K562 (cell line): ENCODE data around the gene VDR. TPM values are rescaled to one million over a fixed set of nuclear protein-coding genes. Genes with fewer than 3 reads are reported as not detected.

ENCODE experiments used
- ATAC-seq: fragments of 200-7000 bp; cut with Tn5 transposase; 3 replicates; pipeline ENCODE4 v1.9.1; 2020; ENCODE audit warnings: moderate library complexity
- BruUV-seq: library from RNA; stranded (reverse); fragments of 400-500 nt; replicated peaks from 2 replicates; lab custom pipeline; 2021; lab: Mats Ljungman, UMichigan
- CTCF ChIA-PET: fragments of 300-600 bp; formaldehyde crosslinking; extraction: SDS; loops from one replicate; lab custom pipeline; 2021; ENCODE audit warnings: low intra/inter-chr PET ratio; lab: Yijun Ruan, JAX
- POLR2A ChIA-PET: fragments of 300-600, 350-650 bp; sonication (Branson Sonifier 250); formaldehyde crosslinking; extraction: SDS; loops from one replicate; lab custom pipeline; 2021; ENCODE audit warnings: antibody characterized with exemption, inconsistent platforms; lab: Yijun Ruan, JAX
- DNase-seq, 4 experiments: peaks; one replicate each; pipeline versions ENCODE4 v3.0.0 to v3.0.0-alpha.2; 2011 to 2018; ENCODE audit warnings: low spot score in 3 of 4, mixed read lengths in 3 of 4; ENCODE audit errors: extremely low read depth in 1 of 4
- FAIRE-seq: peaks from 2 replicates; lab custom pipeline; 2011; peaks lifted over from hg19 to GRCh38; lab: Jason Lieb, UNC
- H2AFZ ChIP-seq: 2 replicates; pipeline ENCODE4 v1.6.0; 2011; ENCODE audit warnings: low read depth, low read length, control low read depth, inconsistent platforms
- H3K27ac ChIP-seq: fragments of 200-600 bp; 3 replicates; pipeline ENCODE4 v1.8.0; 2011; ENCODE audit warnings: low read depth, mild to moderate bottlenecking, control low read depth, inconsistent platforms, low read length, moderate library complexity, mixed read lengths; ENCODE audit errors: extremely low read depth
- H3K27me3 ChIP-seq, 2 experiments: fragments of 300-600 bp in 1 of 2; 2 replicates in 1 of 2; 3 replicates in 1 of 2; pipeline versions ENCODE4 v1.6.0 to v1.8.0; 2011; ENCODE audit warnings: inconsistent platforms in 2 of 2, low read length in 2 of 2, mild to moderate bottlenecking in 1 of 2, mixed read lengths in 1 of 2, moderate library complexity in 1 of 2; ENCODE audit not compliant: control insufficient read depth in 2 of 2, insufficient read depth in 2 of 2
- H3K36me3 ChIP-seq: fragments of 300-600 bp; 3 replicates; pipeline ENCODE4 v1.8.0; 2011; ENCODE audit warnings: mild to moderate bottlenecking, low read length, inconsistent platforms; ENCODE audit not compliant: control insufficient read depth, insufficient read depth
- H3K4me1 ChIP-seq, 2 experiments: fragments of 200-600 bp in 1 of 2; replicated peaks in 1 of 2; 2 replicates in 1 of 2; 3 replicates in 1 of 2; pipeline versions ENCODE4 v1.5.1 to v1.8.0; 2011; ENCODE audit warnings: inconsistent platforms in 2 of 2, low read length in 2 of 2, mild to moderate bottlenecking in 1 of 2, mixed read lengths in 1 of 2, moderate library complexity in 1 of 2; ENCODE audit not compliant: control insufficient read depth in 2 of 2, insufficient read depth in 2 of 2
- H3K4me2 ChIP-seq: 2 replicates; pipeline ENCODE4 v1.6.1; 2011; ENCODE audit warnings: low read length, control low read depth, inconsistent platforms, mixed read lengths; ENCODE audit not compliant: insufficient read depth
- H3K4me3 ChIP-seq: fragments of 200-600 bp; sonication (generic), shearing (Covaris generic); 2 replicates; pipeline ENCODE4 v1.5.1; 2016; ENCODE audit warnings: control low read depth, inconsistent platforms
- H3K79me2 ChIP-seq: fragments of 200-600 bp; 3 replicates; pipeline ENCODE4 v1.8.0; 2011; ENCODE audit warnings: low read length, inconsistent platforms; ENCODE audit not compliant: control insufficient read depth, insufficient read depth
- H3K9ac ChIP-seq, 2 experiments: 2 replicates each; pipeline versions ENCODE4 v1.6.0 to v1.6.1; 2011; ENCODE audit warnings: low read depth in 2 of 2, low read length in 2 of 2, control low read depth in 1 of 2, inconsistent platforms in 1 of 2, mild to moderate bottlenecking in 1 of 2, mixed read lengths in 1 of 2; ENCODE audit not compliant: insufficient read depth in 1 of 2
- H3K9me1 ChIP-seq: one replicate; pipeline ENCODE4 v1.6.0; 2011; ENCODE audit warnings: inconsistent platforms, mild to moderate bottlenecking, low read length, moderate library complexity; ENCODE audit not compliant: control insufficient read depth, insufficient read depth
- H3K9me3 ChIP-seq: replicated peaks from 2 replicates; pipeline ENCODE4 v1.5.1; 2011; ENCODE audit warnings: low read depth, low read length, inconsistent platforms; ENCODE audit not compliant: control insufficient read depth, insufficient read depth
- H4K20me1 ChIP-seq: replicated peaks from 2 replicates; pipeline ENCODE4 v1.6.1; 2011; ENCODE audit warnings: low read length, inconsistent platforms, mixed read lengths; ENCODE audit not compliant: control insufficient read depth, insufficient read depth
- BCL6 ChIP-seq: fragments of 250-450 bp; sonication (Bioruptor Pico); IDR thresholded peaks from 2 replicates; pipeline ENCODE4 v1.4.0; 2020
- FOXA3 ChIP-seq, 2 experiments: fragments of 450-650 bp in 1 of 2; sonication (generic) in 1 of 2; formaldehyde crosslinking; IDR thresholded peaks in 1 of 2; conservative IDR thresholded peaks in 1 of 2; 2 replicates each; pipeline versions ENCODE4 v1.4.0 to v1.8.0; 2020 to 2022; ENCODE audit warnings: mild to moderate bottlenecking in 2 of 2, missing genetic modification reagents in 1 of 2
- HMBOX1 ChIP-seq: sonication (generic); IDR thresholded peaks from 2 replicates; pipeline ENCODE4 v1.6.1; 2016
- IRF9 ChIP-seq: fragments of 450-650 bp; IDR thresholded peaks from 2 replicates; pipeline ENCODE4 v1.6.1; 2016; ENCODE audit warnings: missing biosample characterization, missing genetic modification characterization
- RBM14 ChIP-seq: fragments of 200-400 bp; formaldehyde crosslinking; IDR thresholded peaks from 2 replicates; pipeline ENCODE4 v1.6.1; 2018; ENCODE audit warnings: low read depth, mild to moderate bottlenecking, low read length, moderate library complexity, borderline replicate concordance; ENCODE audit not compliant: insufficient read depth
- RBM25 ChIP-seq: fragments of 200-400 bp; formaldehyde crosslinking; IDR thresholded peaks from 2 replicates; pipeline ENCODE4 v1.6.1; 2018; ENCODE audit warnings: low read length, low read depth, moderate library complexity; ENCODE audit not compliant: severe bottlenecking
- ZFP1 ChIP-seq: fragments of 450-650 bp; formaldehyde crosslinking; IDR thresholded peaks from 2 replicates; pipeline ENCODE4 v1.4.0; 2020; ENCODE audit warnings: mild to moderate bottlenecking, mixed read lengths
- ZNF431 ChIP-seq: sonication (generic); formaldehyde crosslinking; IDR thresholded peaks from 2 replicates; pipeline ENCODE4 v1.8.0; 2022; ENCODE audit warnings: mild to moderate bottlenecking, missing genetic modification reagents
- ZNF717 ChIP-seq: fragments of 250-450 bp; sonication (Bioruptor Pico); IDR thresholded peaks from 2 replicates; pipeline ENCODE4 v1.5.0; 2021
- WGBS: fragments of 100-300 bp; shearing (Covaris generic); methylation state at CpG from one replicate; pipeline ENCODE4 v1.1.6; 2016; ENCODE audit warnings: low coverage, mixed read lengths; ENCODE audit not compliant: insufficient coverage; ENCODE audit errors: missing lambda C conversion rate; 5-methylcytosine and 5-hydroxymethylcytosine counted together
- in situ Hi-C: fragments of 300-500 bp; cut with MboI; formaldehyde crosslinking; loops from 4 replicates; pipeline ENCODE4 v1.15.0; 2018; ENCODE audit warnings: inconsistent platforms, mixed read lengths
- intact Hi-C: fragments of 100-400 bp; cut with micrococcal nuclease; formaldehyde crosslinking; loops from 2 replicates; pipeline ENCODE4 v1.14.2; 2022
- polyA plus RNA-seq, 8 experiments: library from polyadenylated mRNA; depleted of rRNA in 4 of 8; stranded (reverse) in 5 of 8; unstranded in 3 of 8; fragments of >200 nt; fragmentation: Nextera tagmentation in 2 of 8; fragmentation: Illumina TruSeq in 1 of 8; extraction: Ambion mirVana in 2 of 8; extraction: Trizol in 1 of 8; gene quantifications; 2 replicates each; pipeline versions ENCODE4 v1.2.1 to v1.2.3, GENCODE V29; 2011 to 2014; ENCODE audit warnings: inconsistent platforms in 1 of 8, missing spikeins in 1 of 8
- total RNA-seq, 7 experiments: library from RNA; depleted of rRNA in 6 of 7; stranded (reverse); fragments of >200 nt in 6 of 7; fragmentation: Illumina TruSeq in 2 of 7; extraction: Trizol in 2 of 7; gene quantifications; 2 replicates each; pipeline versions ENCODE4 v1.2.1 to v1.2.3, GENCODE V29; 2011 to 2021; ENCODE audit warnings: low replicate concordance in 1 of 7
- TF ChIP-seq, protein P1 (sequence below): IDR thresholded peaks from 2 replicates; pipeline ENCODE4 v1.6.1; 2016; ENCODE audit warnings: missing genetic modification characterization, missing compliant biosample characterization
- TF ChIP-seq, protein P2 (sequence below), 3 experiments: fragments of 200-800 bp in 1 of 3; sonication (Bioruptor generic) in 1 of 3; sonication (generic) in 1 of 3; formaldehyde crosslinking in 1 of 3; IDR thresholded peaks; 2 replicates each; pipeline versions ENCODE4 v1.6.1 to v1.8.0; 2016 to 2022; ENCODE audit warnings: mild to moderate bottlenecking in 2 of 3, missing compliant biosample characterization in 2 of 3, missing genetic modification characterization in 2 of 3, missing genetic modification reagents in 1 of 3
- TF ChIP-seq, protein P3 (sequence below): sonication (generic); formaldehyde crosslinking; IDR thresholded peaks from 2 replicates; pipeline ENCODE4 v1.8.0; 2022; ENCODE audit warnings: mild to moderate bottlenecking, low read depth, missing genetic modification reagents

VDR gene
- total and polyA plus RNA-seq, 9 of the 15 experiments (the other 6 are each of a cell fraction or from before 2014, with no cell fraction given) = 0.61 to 4.8 (median 2.0) TPM

GRCh38 chr12:47823422-47824086, 81.2 kb downstream of the VDR start (continued):
- TF ChIP-seq, protein P1, sequence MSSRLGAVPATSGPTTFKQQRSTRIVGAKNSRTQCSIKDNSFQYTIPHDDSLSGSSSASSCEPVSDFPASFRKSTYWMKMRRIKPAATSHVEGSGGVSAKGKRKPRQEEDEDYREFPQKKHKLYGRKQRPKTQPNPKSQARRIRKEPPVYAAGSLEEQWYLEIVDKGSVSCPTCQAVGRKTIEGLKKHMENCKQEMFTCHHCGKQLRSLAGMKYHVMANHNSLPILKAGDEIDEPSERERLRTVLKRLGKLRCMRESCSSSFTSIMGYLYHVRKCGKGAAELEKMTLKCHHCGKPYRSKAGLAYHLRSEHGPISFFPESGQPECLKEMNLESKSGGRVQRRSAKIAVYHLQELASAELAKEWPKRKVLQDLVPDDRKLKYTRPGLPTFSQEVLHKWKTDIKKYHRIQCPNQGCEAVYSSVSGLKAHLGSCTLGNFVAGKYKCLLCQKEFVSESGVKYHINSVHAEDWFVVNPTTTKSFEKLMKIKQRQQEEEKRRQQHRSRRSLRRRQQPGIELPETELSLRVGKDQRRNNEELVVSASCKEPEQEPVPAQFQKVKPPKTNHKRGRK (tag) = peak; percentile 87

DNA sequence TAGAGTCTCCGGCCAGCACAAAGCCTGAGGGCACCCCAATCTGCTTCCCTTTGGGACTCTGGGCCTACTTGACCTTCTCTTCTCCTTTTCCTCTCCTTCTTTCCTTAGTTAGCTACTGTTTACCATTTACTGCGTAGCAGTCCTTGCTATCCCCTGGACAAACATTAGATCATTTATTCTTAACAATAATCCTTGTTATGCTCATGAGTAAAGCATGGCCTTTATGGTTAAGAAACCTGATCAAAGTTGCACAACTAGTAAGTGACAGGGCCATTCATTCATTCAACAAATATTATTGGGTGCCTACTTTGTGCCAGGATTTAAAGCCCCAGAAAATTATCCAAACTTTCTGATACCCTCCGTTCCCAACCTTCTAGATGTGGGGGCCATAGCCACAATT, 81.9 kb downstream of the VDR start:
- DNase-seq (no peak), FAIRE-seq (no peak), ATAC-seq (no peak)
- 77% methylated on average over 3 of the region's 3 CpGs for WGBS
- Histone ChIP-seq H3K9ac (no peak overlapping the region), H4K20me1 (no peaks in the 10 kb centered on the region), H3K79me2 (peaks cover 27% of the 10 kb centered on the region), H3K4me1 (peaks cover 29 to 36% of the 10 kb centered on the region in 2 experiments), H3K9me3 (no peaks in the 10 kb centered on the region), H3K4me3 (no peak overlapping the region), H3K4me2 (no peak overlapping the region), H2AFZ (peak overlapping the region; percentile 65), H3K27me3 (no peaks in the 10 kb centered on the region), H3K9me1 (no peaks in the 10 kb centered on the region), H3K36me3 (peaks cover 7% of the 10 kb centered on the region), H3K27ac (no peak overlapping the region)
- in situ Hi-C loops (no loop called here), intact Hi-C loops (no loop called here)
- no TSS peak for BruUV-seq
- ChIA-PET POLR2A (interaction anchor here (0.7 to 1.7 kb wide), 4 partner anchors 10 to 86 kb away, joined by 3 to 10 read pairs (median 4); no protein-coding TSS in a partner anchor), CTCF (no interaction called here)
- TF ChIP-seq, protein P2, sequence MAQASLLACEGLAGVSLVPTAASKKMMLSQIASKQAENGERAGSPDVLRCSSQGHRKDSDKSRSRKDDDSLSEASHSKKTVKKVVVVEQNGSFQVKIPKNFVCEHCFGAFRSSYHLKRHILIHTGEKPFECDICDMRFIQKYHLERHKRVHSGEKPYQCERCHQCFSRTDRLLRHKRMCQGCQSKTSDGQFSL (CRISPR knock-in tag; IDR thresholded peaks at IDR 0.05) = no peak
- TF ChIP-seq, protein P2 (tag; IDR thresholded peaks at IDR 0.05) = no peak
- TF ChIP-seq RBM14 (no peak), IRF9 (tag) (no peak), ZFP1 (no peak), RBM25 (no peak), BCL6 (CRISPR knock-in tag) (no peak), HMBOX1 (no peak), ZNF717 (no peak), ZNF431 (CRISPR knock-in tag) (no peak), FOXA3 (CRISPR knock-in tag; conservative IDR thresholded peaks at IDR 0.05 in 1 of 2, IDR thresholded peaks at IDR 0.05 in 1 of 2) (no peak)
- TF ChIP-seq, protein P3, sequence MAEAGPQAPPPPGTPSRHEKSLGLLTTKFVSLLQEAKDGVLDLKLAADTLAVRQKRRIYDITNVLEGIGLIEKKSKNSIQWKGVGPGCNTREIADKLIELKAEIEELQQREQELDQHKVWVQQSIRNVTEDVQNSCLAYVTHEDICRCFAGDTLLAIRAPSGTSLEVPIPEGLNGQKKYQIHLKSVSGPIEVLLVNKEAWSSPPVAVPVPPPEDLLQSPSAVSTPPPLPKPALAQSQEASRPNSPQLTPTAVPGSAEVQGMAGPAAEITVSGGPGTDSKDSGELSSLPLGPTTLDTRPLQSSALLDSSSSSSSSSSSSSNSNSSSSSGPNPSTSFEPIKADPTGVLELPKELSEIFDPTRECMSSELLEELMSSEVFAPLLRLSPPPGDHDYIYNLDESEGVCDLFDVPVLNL (CRISPR knock-in tag) = no peak
